HG03575 (cell line): ENCODE results near the gene ZNF892.
"Not testable (repeated sequence)": the region's sequence is repeated elsewhere in the genome, so short reads cannot be mapped to it uniquely, and the experiment has no call there.

Experiments
- ATAC-seq: cut with Tn5 transposase; IDR thresholded peaks from one replicate; pipeline ENCODE4 v1.9.1; 2021; ENCODE audit not compliant: unreplicated experiment, insufficient number of reproducible peaks, low FRiP score; ENCODE audit errors: extremely low read depth

Gene ZNF892

DNA sequence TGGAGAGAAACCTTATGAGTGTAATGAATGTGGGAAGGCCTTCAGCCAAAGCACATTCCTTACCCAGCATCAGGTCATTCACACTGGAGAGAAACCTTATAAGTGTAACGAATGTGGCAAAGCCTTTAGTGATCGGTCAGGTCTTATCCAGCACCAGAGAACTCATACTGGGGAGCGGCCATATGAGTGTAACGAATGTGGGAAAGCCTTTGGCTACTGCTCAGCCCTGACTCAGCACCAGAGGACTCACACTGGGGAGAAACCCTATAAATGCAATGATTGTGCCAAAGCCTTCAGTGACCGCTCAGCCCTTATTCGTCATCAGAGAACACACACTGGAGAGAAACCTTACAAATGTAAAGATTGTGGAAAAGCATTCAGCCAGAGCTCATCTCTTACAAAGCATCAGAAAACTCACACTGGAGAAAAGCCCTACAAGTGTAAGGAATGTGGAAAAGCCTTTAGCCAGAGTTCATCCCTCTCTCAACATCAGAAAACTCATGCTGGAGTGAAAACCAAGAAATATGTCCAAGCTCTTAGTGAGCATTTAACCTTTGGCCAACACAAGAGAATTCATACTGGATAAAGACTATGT is 7.8 kb downstream of the ZNF892 start:
- no peak for ATAC-seq

DNA sequence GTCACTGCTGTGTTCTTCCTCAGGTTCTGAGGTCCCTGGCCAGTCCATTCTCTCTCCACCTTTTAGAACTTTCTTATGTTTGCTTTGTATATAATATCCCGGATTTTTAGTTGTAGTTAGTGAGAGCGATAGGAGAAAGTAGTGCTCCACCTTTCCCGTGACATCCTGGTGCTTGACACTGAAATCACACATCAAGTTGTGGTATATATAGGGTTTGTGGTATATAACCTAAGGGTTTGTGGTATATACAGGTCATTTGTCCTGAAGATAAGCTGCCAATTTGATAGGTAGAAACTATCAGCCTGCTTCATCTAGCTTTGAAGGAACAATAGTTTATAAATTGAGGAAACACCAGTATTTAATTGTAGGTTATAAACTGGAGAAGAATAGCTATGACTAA is 13.1 kb downstream of the ZNF892 start:
- ATAC-seq: no peak

DNA sequence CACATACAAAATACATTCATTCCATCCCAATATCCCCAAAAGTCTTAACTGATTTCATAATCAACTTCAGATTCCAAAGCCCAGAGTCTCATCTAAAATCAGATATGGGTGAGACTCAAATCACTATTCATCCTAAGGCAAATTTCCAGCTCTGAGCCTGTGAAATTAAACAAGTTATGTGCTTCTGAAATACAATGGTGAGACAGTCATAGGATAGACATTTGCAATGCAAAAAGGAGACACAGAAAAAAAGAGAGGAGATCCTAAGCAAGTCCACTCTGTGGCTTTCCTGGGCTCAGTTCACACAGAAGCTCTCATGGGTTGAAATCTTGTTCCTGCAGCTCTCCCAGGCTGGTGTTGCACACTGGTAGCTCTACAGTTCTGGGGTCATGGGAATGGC is 18.3 kb downstream of the ZNF892 start:
- ATAC-seq: no peak

DNA sequence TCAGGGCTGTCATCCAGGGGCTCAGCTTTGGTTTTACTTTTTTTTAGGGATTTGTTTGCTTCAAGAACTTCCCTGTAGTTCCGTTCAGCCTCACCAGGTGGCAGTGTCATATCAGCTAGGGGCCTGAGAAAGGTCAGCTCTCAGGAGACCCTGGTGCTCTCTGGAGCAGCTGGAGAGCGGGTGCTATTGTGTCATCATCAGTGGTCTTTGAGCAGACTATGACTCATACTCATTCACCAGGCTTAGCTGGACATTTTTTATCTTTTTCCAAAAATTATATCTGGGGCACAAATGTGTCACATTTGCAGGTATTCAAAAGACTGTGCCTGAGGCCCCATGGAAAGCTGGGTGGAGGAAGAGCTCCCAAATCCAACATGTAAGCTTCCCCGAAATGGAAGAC is 24.4 kb downstream of the ZNF892 start:
- ATAC-seq: no peak

DNA sequence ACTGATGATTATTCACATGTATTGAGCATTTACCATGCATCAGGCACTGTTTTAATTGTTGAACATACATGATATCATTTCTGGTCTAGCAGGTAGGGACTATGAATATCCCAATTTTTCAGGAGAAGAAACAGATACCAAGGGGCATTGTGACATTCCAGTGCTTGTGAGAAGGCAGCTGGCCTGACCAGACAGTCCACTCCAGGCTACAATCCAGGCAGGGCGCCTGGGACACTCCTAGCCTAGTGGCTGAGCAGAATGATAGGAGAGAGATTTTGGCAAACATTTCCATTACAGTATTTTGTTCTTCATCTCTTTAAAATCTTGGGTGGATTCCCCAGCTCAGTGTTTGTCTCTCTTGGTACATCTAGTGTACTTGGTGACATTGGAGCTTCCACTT is 24.9 kb downstream of the ZNF892 start:
- ATAC-seq: no peak

DNA sequence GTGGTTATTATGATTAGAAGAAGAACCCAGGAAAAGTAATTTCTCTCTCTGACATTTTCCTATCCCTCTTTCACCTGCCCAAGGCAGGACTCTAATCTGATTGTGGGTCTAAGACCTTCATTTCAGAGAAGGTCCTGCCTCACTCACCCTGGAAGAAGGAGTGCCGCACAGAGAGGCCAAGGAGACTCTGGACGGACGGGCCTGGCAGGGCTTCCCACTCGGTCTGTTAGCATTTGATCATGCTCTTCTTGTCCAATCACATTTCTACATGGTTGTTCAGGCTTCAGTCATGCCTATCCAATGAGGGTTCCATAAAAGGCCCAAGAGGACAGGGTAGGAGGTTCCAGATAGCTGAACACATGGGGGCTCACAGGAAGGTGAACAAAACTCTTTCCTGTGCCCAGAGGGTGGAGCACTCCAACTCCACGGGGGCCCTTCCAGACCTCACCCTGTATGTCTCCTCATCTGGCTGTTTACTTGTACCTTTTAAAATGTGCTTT is 27.0 kb downstream of the ZNF892 start:
- no peak for ATAC-seq

DNA sequence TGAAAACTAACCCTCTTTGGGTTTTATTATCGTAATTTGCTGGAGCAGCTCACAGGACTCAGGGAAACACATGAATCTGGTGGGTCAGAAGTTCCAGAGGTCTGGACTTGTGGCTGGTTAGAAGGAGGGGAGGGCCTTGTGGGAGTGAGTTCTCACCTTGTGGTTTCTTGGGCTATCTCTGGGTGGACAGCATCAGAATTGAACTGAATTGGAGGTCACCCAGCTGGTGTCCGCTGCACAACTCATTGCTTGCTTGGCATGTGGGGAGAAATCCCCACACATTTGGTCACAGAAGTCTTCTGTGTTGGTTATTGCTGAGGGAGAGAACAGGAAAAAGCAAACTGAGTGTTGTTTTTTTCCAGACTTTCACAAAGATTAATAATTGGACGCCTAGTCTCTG is 27.5 kb downstream of the ZNF892 start:
- no peak for ATAC-seq

DNA sequence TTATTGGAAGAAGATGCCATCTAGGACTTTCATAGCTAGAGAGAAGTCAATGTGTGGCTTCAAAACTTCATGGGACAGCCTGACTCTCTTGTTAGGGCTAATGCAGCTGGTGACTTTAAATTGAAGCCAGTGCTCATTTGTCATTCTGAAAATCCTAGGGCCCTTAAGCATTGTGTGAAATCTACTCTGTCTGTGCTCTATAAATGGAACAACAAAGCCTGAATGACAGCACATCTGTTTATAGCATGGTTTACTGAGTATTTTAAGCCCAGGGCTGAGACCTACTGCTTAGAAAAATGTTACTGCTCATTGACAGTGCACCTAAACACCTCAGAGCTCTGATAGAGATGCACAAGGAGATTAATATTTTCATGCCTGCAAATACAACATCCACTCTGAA is 30.8 kb downstream of the ZNF892 start:
- no peak for ATAC-seq

DNA sequence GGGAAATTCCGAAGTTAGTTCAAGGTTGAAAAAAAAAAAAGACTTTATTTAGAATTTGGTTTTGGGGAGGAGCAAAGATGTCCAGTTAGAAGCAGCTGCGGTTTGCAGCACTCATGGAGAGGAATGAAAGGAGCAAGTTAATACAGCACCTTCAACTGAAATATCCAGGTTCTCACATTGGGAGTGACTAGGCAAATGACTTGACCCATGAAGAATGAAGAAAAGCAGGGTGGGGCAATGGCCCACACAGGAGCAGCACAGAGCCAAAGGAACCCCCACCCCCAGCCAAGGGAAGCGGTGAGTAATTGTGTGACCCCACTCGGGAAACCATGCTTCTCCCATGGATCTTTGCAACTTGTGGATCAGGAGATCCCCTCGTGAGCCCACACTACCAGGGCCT is 32.8 kb downstream of the ZNF892 start:
- ATAC-seq: no peak

DNA sequence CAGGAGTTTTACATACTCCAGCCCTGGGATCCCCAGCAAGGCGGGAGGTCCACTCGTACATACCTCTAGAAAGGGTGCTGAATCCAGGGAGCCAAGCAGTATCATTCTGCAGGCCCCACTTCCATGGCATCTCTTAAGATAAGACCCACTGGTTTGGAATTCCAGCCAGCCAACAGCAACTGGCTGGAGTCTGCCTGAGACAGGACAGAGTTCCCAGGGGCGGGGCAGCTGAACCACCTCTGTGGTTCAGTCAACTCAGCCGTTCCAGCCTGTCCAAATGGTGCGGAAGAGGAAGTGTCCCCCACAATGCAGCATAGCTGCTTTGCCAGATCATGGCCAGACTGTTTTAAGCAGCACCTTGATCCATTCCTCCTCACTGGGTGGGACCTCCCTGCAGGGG is 33.2 kb downstream of the ZNF892 start:
- no peak for ATAC-seq

DNA sequence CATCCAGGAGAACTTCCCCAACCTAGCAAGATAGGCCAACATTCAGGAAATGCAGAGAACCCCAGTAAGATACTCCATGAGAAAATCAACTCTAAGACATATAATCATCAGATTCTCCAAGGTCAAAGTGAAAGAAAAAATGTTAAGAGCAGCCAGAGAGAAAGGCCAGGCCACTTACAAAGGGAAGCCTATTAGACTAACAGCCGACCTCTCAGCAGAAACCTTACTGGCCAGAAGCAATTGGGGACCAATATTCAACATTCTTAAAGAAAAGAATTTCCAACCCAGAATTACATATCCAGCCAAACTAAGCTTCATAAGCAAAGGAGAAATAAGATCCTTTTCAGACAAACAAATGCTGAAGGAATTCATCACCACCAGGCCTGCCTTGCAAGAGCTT is 34.8 kb downstream of the ZNF892 start:
- not testable (repeated sequence) for ATAC-seq
